Activated CD4-positive, alpha-beta T cell treated with anti-CD3 and anti-CD28 coated beads for 1 hour (primary cell): ENCODE measurements around the gene SNRNP40.
"Not testable (repeated sequence)": the region's sequence is repeated elsewhere in the genome, so short reads cannot be mapped to it uniquely, and the experiment has no call there.

Experiments used
- DNase-seq: peaks from one replicate; pipeline ENCODE4 v3.0.0-alpha.2; 2020

Gene SNRNP40

GRCh38 chr1:31296486-31297276, at the start of gene SNRNP40, which contains the start of gene ZCCHC17:
TSS of gene SNRNP40 (minus strand) at chr1:31296788. CDS start at chr1:31296751, 37 bp downstream.
TSS of gene ZCCHC17 (plus strand) at chr1:31297032. CDS start at chr1:31310099, 13,067 bp downstream.
- peak; percentile 89 for DNase-seq

GRCh38 chr1:31345635-31346034, 49.0 kb upstream of the SNRNP40 start:
- no peak for DNase-seq

- no peak for DNase-seq
Observed at GRCh38 chr1:31344503-31344902, 47.9 kb upstream of the SNRNP40 start.

GRCh38 chr1:31336687-31337467, 40.3 kb upstream of the SNRNP40 start:
- no peak for DNase-seq

GRCh38 chr1:31335007-31335406, 38.4 kb upstream of the SNRNP40 start:
- no peak for DNase-seq

- no peak for DNase-seq
Observed at GRCh38 chr1:31327381-31327780, 30.8 kb upstream of the SNRNP40 start.

GRCh38 chr1:31326461-31326860, 29.9 kb upstream of the SNRNP40 start:
- no peak for DNase-seq

GRCh38 chr1:31324992-31325391, 28.4 kb upstream of the SNRNP40 start:
- DNase-seq, result no peak

GRCh38 chr1:31324093-31324492, 27.5 kb upstream of the SNRNP40 start:
- DNase-seq, result no peak

- no peak for DNase-seq
Observed at GRCh38 chr1:31318146-31318545, 21.6 kb upstream of the SNRNP40 start.

- no peak for DNase-seq
Observed at GRCh38 chr1:31315902-31316301, 19.3 kb upstream of the SNRNP40 start.

- DNase-seq, result no peak
Observed at GRCh38 chr1:31310198-31310597, 13.6 kb upstream of the SNRNP40 start.

GRCh38 chr1:31308036-31308435, 11.4 kb upstream of the SNRNP40 start:
- no peak for DNase-seq

- DNase-seq, result no peak
Observed at GRCh38 chr1:31306278-31306677, 9.7 kb upstream of the SNRNP40 start.

GRCh38 chr1:31302709-31303441, 6.3 kb upstream of the SNRNP40 start:
- no peak for DNase-seq

- DNase-seq, result no peak
Observed at GRCh38 chr1:31300193-31300592, 3.6 kb upstream of the SNRNP40 start.

- DNase-seq, result no peak
Observed at GRCh38 chr1:31299365-31299764, 2.8 kb upstream of the SNRNP40 start.

- DNase-seq, result no peak
Observed at GRCh38 chr1:31297277-31298247, 974 bp upstream of the SNRNP40 start.

GRCh38 chr1:31295874-31296485, 608 bp downstream of the SNRNP40 start:
- no peak for DNase-seq

GRCh38 chr1:31289021-31289420, 7.6 kb downstream of the SNRNP40 start:
- DNase-seq, result no peak

GRCh38 chr1:31287791-31288190, 8.8 kb downstream of the SNRNP40 start:
- not testable (repeated sequence) for DNase-seq

GRCh38 chr1:31282426-31282825, 14.2 kb downstream of the SNRNP40 start:
- not testable (repeated sequence) for DNase-seq
